ENCODE results near the gene TLK1.

TLK1 gene

GRCh38 chr2:170997893-170998597 is 162.6 kb downstream of the TLK1 start:
- no peak for DNase-seq (ENCODE audit: low read depth)

- no peak for DNase-seq (ENCODE audit: low read depth)
Measured at GRCh38 chr2:170996316-170996715, 164.4 kb downstream of the TLK1 start.

- DNase-seq (ENCODE audit: low read depth): no peak
Measured at GRCh38 chr2:170991398-170992182, 169.1 kb downstream of the TLK1 start.

GRCh38 chr2:170986566-170987258 is 174.0 kb downstream of the TLK1 start:
- no peak for DNase-seq (ENCODE audit: low read depth)

- no peak for DNase-seq (ENCODE audit: low read depth)
Measured at GRCh38 chr2:170985407-170985806, 175.3 kb downstream of the TLK1 start.

GRCh38 chr2:170984079-170984478 is 176.6 kb downstream of the TLK1 start:
- no peak for DNase-seq (ENCODE audit: low read depth)

GRCh38 chr2:170975943-170976270 is 184.8 kb downstream of the TLK1 start:
- DNase-seq (ENCODE audit: low read depth): no peak

GRCh38 chr2:170975127-170975942 is 185.4 kb downstream of the TLK1 start:
- DNase-seq (ENCODE audit: low read depth): no peak

GRCh38 chr2:170974304-170974993 is 186.2 kb downstream of the TLK1 start:
- no peak for DNase-seq (ENCODE audit: low read depth)

GRCh38 chr2:170973492-170974303 is 187.0 kb downstream of the TLK1 start:
- DNase-seq (ENCODE audit: low read depth): peak; percentile 31

- DNase-seq (ENCODE audit: low read depth): no peak
Measured at GRCh38 chr2:170973225-170973491, 187.5 kb downstream of the TLK1 start.

GRCh38 chr2:170972296-170973224 is 188.1 kb downstream of the TLK1 start:
- DNase-seq (ENCODE audit: low read depth): no peak

- DNase-seq (ENCODE audit: low read depth): no peak
Measured at GRCh38 chr2:170971071-170971470, 189.6 kb downstream of the TLK1 start.

- DNase-seq (ENCODE audit: low read depth): no peak
Measured at GRCh38 chr2:170969872-170970496, 190.7 kb downstream of the TLK1 start.

- no peak for DNase-seq (ENCODE audit: low read depth)
Measured at GRCh38 chr2:170969030-170969429, 191.7 kb downstream of the TLK1 start.

- no peak for DNase-seq (ENCODE audit: low read depth)
Measured at GRCh38 chr2:170968205-170969003, 192.3 kb downstream of the TLK1 start.

GRCh38 chr2:170967553-170967952 is 193.1 kb downstream of the TLK1 start:
- DNase-seq (ENCODE audit: low read depth): no peak

GRCh38 chr2:170966648-170967396 is 193.9 kb downstream of the TLK1 start:
- no peak for DNase-seq (ENCODE audit: low read depth)

Data from non-pigmented ciliary epithelial cell (primary cell).